Smooth muscle cell (in vitro differentiated cells): ENCODE measurements around the gene MGP. TPM values are rescaled to one million over a fixed set of nuclear protein-coding genes. Genes with fewer than 3 reads are reported as not detected.

Experiments used
- DNase-seq: peaks from one replicate; lab custom pipeline; 2025; ENCODE audit not compliant: unreplicated experiment; lab: John Stamatoyannopoulos, UW
- H2AFZ ChIP-seq: fragments of 200-600 bp; sonication (generic); 2 replicates; pipeline ENCODE4 v1.6.0; 2016; ENCODE audit warnings: antibody characterized with exemption, low read depth, mild to moderate bottlenecking
- H3F3A ChIP-seq: fragments of 200-600 bp; sonication (generic); 2 replicates; pipeline ENCODE4 v1.6.0; 2017; ENCODE audit warnings: antibody characterized with exemption, low read depth
- H3K27ac ChIP-seq: fragments of 200-600 bp; sonication (generic); 2 replicates; pipeline ENCODE4 v1.5.1; 2016; ENCODE audit warnings: low read depth, mild to moderate bottlenecking
- H3K27me3 ChIP-seq: fragments of 200-600 bp; sonication (generic); 2 replicates; pipeline ENCODE4 v1.6.1; 2016; ENCODE audit warnings: low read depth, mild to moderate bottlenecking
- H3K36me3 ChIP-seq: fragments of 200-600 bp; sonication (generic); 2 replicates; pipeline ENCODE4 v1.5.1; 2016; ENCODE audit warnings: low read depth
- H3K4me1 ChIP-seq: fragments of 200-600 bp; sonication (generic); 2 replicates; pipeline ENCODE4 v1.5.1; 2016; ENCODE audit warnings: low read depth
- H3K4me2 ChIP-seq: fragments of 200-600 bp; sonication (generic); 2 replicates; pipeline ENCODE4 v1.6.0; 2016; ENCODE audit warnings: mild to moderate bottlenecking
- H3K4me3 ChIP-seq: fragments of 200-600 bp; sonication (generic); 2 replicates; pipeline ENCODE4 v1.5.1; 2016; ENCODE audit warnings: mild to moderate bottlenecking
- H3K79me2 ChIP-seq: fragments of 200-600 bp; sonication (generic); 2 replicates; pipeline ENCODE4 v1.6.0; 2016; ENCODE audit warnings: low read depth, mild to moderate bottlenecking
- H3K9ac ChIP-seq: fragments of 200-600 bp; sonication (generic); 2 replicates; pipeline ENCODE4 v1.6.0; 2016; ENCODE audit warnings: low read depth
- H3K9me3 ChIP-seq: fragments of 200-600 bp; sonication (generic); replicated peaks from 2 replicates; pipeline ENCODE4 v1.5.1; 2016; ENCODE audit warnings: low read depth
- H4K20me1 ChIP-seq: fragments of 200-600 bp; sonication (generic); 2 replicates; pipeline ENCODE4 v1.6.0; 2016; ENCODE audit warnings: low read depth
- CTCF ChIP-seq: fragments of 200-600 bp; sonication (generic); IDR thresholded peaks from 2 replicates; pipeline ENCODE4 v1.5.1; 2017; ENCODE audit warnings: borderline replicate concordance, mild to moderate bottlenecking, antibody characterized with exemption; ENCODE audit not compliant: insufficient read depth, poor library complexity, severe bottlenecking
- WGBS: methylation state at CpG from one replicate; pipeline ENCODE4 v1.1.7; 2016; ENCODE audit warnings: low lambda C conversion rate; 5-methylcytosine and 5-hydroxymethylcytosine counted together
- polyA plus RNA-seq: library from polyadenylated mRNA; unstranded; fragments of >200 nt; fragmentation: Nextera tagmentation; extraction: Ambion mirVana; gene quantifications from 2 replicates; pipeline ENCODE4 v1.2.1, GENCODE V29; 2016
- total RNA-seq: library from RNA; depleted of rRNA; stranded (reverse); fragments of >200 nt; gene quantifications from 2 replicates; pipeline ENCODE4 v1.2.3, GENCODE V29; 2014

MGP gene
- total and polyA plus RNA-seq, 2 experiments from 2014 or later = 173 to 815 TPM

GRCh38 chr12:14873440-14874185 is 12.0 kb downstream of the MGP start:
- H2AFZ ChIP-seq = no peak overlapping the region
- no peak for DNase-seq
- H4K20me1 ChIP-seq = no peaks in the 10 kb centered on the region
- no peak overlapping the region for H3K9ac ChIP-seq
- no peak for TF ChIP-seq CTCF
- no peak overlapping the region for H3K4me2 ChIP-seq
- H3K4me3 ChIP-seq = no peak overlapping the region
- H3K27ac ChIP-seq = no peak overlapping the region
- 86% methylated on average over 1 of the region's 1 CpG for WGBS
- H3F3A ChIP-seq = no peaks in the 10 kb centered on the region
- H3K36me3 ChIP-seq = no peaks in the 10 kb centered on the region
- no peaks in the 10 kb centered on the region for H3K4me1 ChIP-seq
- no peaks in the 10 kb centered on the region for H3K9me3 ChIP-seq
- no peaks in the 10 kb centered on the region for H3K27me3 ChIP-seq
- no peaks in the 10 kb centered on the region for H3K79me2 ChIP-seq

GRCh38 chr12:14871886-14872285 is 13.8 kb downstream of the MGP start:
- H3K27me3 ChIP-seq = no peaks in the 10 kb centered on the region
- no peak for TF ChIP-seq CTCF
- no peak overlapping the region for H3K4me3 ChIP-seq
- DNase-seq = no peak
- 94% methylated on average over 1 of the region's 1 CpG for WGBS
- no peaks in the 10 kb centered on the region for H4K20me1 ChIP-seq
- no peak overlapping the region for H3K4me2 ChIP-seq
- H3K27ac ChIP-seq = no peak overlapping the region
- no peaks in the 10 kb centered on the region for H3K36me3 ChIP-seq
- H3K4me1 ChIP-seq = no peaks in the 10 kb centered on the region
- no peaks in the 10 kb centered on the region for H3K9me3 ChIP-seq
- H3K79me2 ChIP-seq = no peaks in the 10 kb centered on the region
- H2AFZ ChIP-seq = no peak overlapping the region
- no peak overlapping the region for H3K9ac ChIP-seq
- H3F3A ChIP-seq = no peaks in the 10 kb centered on the region

- H3K36me3 ChIP-seq = no peaks in the 10 kb centered on the region
- no peaks in the 10 kb centered on the region for H3K79me2 ChIP-seq
- no peak overlapping the region for H3K9ac ChIP-seq
- no peak for TF ChIP-seq CTCF
- H3K9me3 ChIP-seq = no peaks in the 10 kb centered on the region
- H3K4me3 ChIP-seq = no peak overlapping the region
- no peak for DNase-seq
- WGBS = 94% methylated on average over 1 of the region's 1 CpG
- H2AFZ ChIP-seq = no peak overlapping the region
- no peaks in the 10 kb centered on the region for H3K27me3 ChIP-seq
- no peaks in the 10 kb centered on the region for H4K20me1 ChIP-seq
- no peaks in the 10 kb centered on the region for H3F3A ChIP-seq
- H3K27ac ChIP-seq = no peak overlapping the region
- H3K4me2 ChIP-seq = no peak overlapping the region
- H3K4me1 ChIP-seq = no peaks in the 10 kb centered on the region
Measured at GRCh38 chr12:14871247-14871646, 14.4 kb downstream of the MGP start.

- no peak overlapping the region for H3K27ac ChIP-seq
- no peaks in the 10 kb centered on the region for H4K20me1 ChIP-seq
- no peaks in the 10 kb centered on the region for H3K4me1 ChIP-seq
- H3K79me2 ChIP-seq = no peaks in the 10 kb centered on the region
- H3F3A ChIP-seq = no peaks in the 10 kb centered on the region
- no peak overlapping the region for H2AFZ ChIP-seq
- H3K9ac ChIP-seq = no peak overlapping the region
- no peaks in the 10 kb centered on the region for H3K9me3 ChIP-seq
- H3K27me3 ChIP-seq = no peaks in the 10 kb centered on the region
- no peak overlapping the region for H3K4me3 ChIP-seq
- DNase-seq = no peak
- no peak for TF ChIP-seq CTCF
- no peaks in the 10 kb centered on the region for H3K36me3 ChIP-seq
- WGBS = 97% methylated on average over 3 of the region's 3 CpGs
- no peak overlapping the region for H3K4me2 ChIP-seq
Measured at GRCh38 chr12:14868916-14869506, 16.6 kb downstream of the MGP start.
